Parathyroid adenoma (tissue), 2 donors: ENCODE measurements around the gene DLX3.

ENCODE experiments used
- H2AFZ ChIP-seq: fragments of 300-600 bp; sonication (generic); one replicate; pipeline ENCODE4 v1.7.0; 2017; ENCODE audit warnings: antibody characterized with exemption, mild to moderate bottlenecking
- H3K27ac ChIP-seq: fragments of 300-600 bp; sonication (generic); one replicate; pipeline ENCODE4 v1.7.0; 2017
- H3K27me3 ChIP-seq: fragments of 300-600 bp; sonication (generic); one replicate; pipeline ENCODE4 v1.7.0; 2017; ENCODE audit warnings: low read length; ENCODE audit not compliant: control insufficient read depth, insufficient read depth
- H3K36me3 ChIP-seq: fragments of 300-600 bp; sonication (generic); one replicate; pipeline ENCODE4 v1.7.0; 2017; ENCODE audit warnings: low read length; ENCODE audit not compliant: control insufficient read depth, insufficient read depth
- H3K4me1 ChIP-seq: fragments of 300-600 bp; sonication (generic); one replicate; pipeline ENCODE4 v1.7.0; 2017; ENCODE audit warnings: control low read depth
- H3K4me2 ChIP-seq: fragments of 300-600 bp; sonication (generic); one replicate; pipeline ENCODE4 v1.7.0; 2017; ENCODE audit warnings: low read length
- H3K4me3 ChIP-seq: fragments of 300-600 bp; sonication (generic); one replicate; pipeline ENCODE4 v1.7.0; 2017; ENCODE audit warnings: low read depth, low read length
- H3K79me2 ChIP-seq: fragments of 300-600 bp; sonication (generic); one replicate; pipeline ENCODE4 v1.7.0; 2017; ENCODE audit warnings: control low read depth
- H3K9ac ChIP-seq: fragments of 300-600 bp; sonication (generic); one replicate; pipeline ENCODE4 v1.7.0; 2017; ENCODE audit warnings: mild to moderate bottlenecking
- H3K9me3 ChIP-seq: fragments of 300-600 bp; sonication (generic); one replicate; pipeline ENCODE4 v1.7.0; 2017; ENCODE audit warnings: low read length; ENCODE audit not compliant: control insufficient read depth
- CTCF ChIP-seq: fragments of 300-600 bp; sonication (generic); IDR thresholded peaks from one replicate; pipeline ENCODE4 v1.7.0; 2017; ENCODE audit warnings: antibody characterized with exemption, mild to moderate bottlenecking
- donor health status: primary hyperparathyroidism.

The DLX3 gene

DNA sequence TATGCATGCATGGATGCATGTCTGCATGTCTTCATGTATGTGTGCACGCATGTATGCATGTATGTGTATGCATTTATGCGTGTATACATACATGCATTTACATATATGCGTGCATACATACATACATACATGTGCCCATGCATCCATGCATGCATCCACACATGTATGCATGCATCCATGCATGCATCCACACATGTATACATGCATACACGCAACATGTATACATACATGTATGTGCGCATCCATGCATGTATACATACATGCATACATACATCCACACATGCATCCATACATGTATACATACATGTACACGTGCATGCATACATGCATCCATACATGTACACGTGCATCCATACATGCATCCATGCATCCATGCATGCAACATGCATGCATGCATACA is 29.8 kb upstream of the DLX3 start:
- no peak overlapping the region for H3K4me2 ChIP-seq
- no peaks in the 10 kb centered on the region for H3K4me1 ChIP-seq
- H3K79me2 ChIP-seq, result peaks cover 2% of the 10 kb centered on the region
- H2AFZ ChIP-seq, result no peak overlapping the region
- no peaks in the 10 kb centered on the region for H3K27me3 ChIP-seq
- H3K36me3 ChIP-seq, result no peaks in the 10 kb centered on the region
- TF ChIP-seq CTCF, result no peak
- H3K9ac ChIP-seq, result no peak overlapping the region
- no peak overlapping the region for H3K27ac ChIP-seq
- no peaks in the 10 kb centered on the region for H3K9me3 ChIP-seq
- H3K4me3 ChIP-seq, result no peak overlapping the region

DNA sequence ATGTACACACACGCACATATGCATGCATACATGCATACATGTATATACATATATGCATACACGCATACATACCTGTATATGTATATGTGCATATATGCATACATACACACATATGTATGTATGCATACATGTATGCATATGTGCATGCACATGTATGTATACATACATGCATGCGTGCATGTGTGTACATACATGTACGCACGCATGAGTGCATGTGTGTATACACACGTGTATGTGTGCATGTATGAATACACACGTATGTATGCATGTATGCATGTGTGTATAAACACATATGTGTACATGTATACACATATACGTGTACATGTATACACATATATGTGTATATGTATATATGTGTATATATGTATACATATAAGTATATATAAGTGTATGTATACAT is 28.5 kb upstream of the DLX3 start:
- no peak for TF ChIP-seq CTCF
- H3K79me2 ChIP-seq, result peaks cover 2% of the 10 kb centered on the region
- H3K4me2 ChIP-seq, result no peak overlapping the region
- H2AFZ ChIP-seq, result no peak overlapping the region
- H3K36me3 ChIP-seq, result no peaks in the 10 kb centered on the region
- H3K4me3 ChIP-seq, result no peak overlapping the region
- H3K27me3 ChIP-seq, result no peaks in the 10 kb centered on the region
- H3K9ac ChIP-seq, result no peak overlapping the region
- H3K9me3 ChIP-seq, result no peaks in the 10 kb centered on the region
- H3K4me1 ChIP-seq, result no peaks in the 10 kb centered on the region
- H3K27ac ChIP-seq, result no peak overlapping the region

GRCh38 chr17:50022463-50023130 is 27.6 kb upstream of the DLX3 start:
- no peak for TF ChIP-seq CTCF
- H3K79me2 ChIP-seq, result peaks cover 2% of the 10 kb centered on the region
- no peaks in the 10 kb centered on the region for H3K4me1 ChIP-seq
- H3K9me3 ChIP-seq, result no peaks in the 10 kb centered on the region
- no peak overlapping the region for H3K27ac ChIP-seq
- no peak overlapping the region for H3K4me2 ChIP-seq
- no peak overlapping the region for H2AFZ ChIP-seq
- H3K9ac ChIP-seq, result no peak overlapping the region
- H3K36me3 ChIP-seq, result no peaks in the 10 kb centered on the region
- no peaks in the 10 kb centered on the region for H3K27me3 ChIP-seq
- H3K4me3 ChIP-seq, result no peak overlapping the region

DNA sequence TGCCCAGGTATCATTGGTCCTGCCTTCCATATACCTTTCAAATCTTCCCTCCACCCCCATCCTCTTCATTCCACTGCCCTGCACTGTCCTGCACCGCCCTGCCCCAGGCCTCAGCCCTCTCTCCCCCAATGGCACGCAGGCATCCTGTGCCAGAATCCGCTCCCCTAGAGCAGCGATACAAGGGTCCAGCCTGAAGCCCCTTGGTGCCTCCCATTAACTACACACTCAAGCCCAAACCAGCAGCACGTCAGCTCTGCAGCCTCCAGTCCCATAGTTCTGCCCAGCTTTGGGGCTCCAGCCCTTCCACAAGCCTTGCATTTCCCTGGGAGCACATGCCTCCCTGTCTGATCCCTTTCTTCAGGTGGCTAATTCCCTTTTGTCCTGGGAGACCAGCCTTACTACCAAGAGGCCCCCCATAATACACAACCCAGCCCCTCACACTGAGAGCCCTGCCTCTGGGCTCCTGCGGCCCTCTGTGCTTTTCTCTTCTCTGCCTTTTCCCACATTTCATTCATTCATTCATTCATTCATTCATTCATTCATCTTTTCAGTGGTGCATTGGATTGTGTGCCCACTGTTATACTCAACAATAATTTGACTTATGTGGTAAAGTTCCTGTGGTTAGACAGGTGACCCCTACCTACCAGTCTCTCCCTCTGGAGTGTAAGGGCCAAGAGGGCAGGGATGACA is 26.8 kb upstream of the DLX3 start:
- no peaks in the 10 kb centered on the region for H3K4me1 ChIP-seq
- H2AFZ ChIP-seq, result no peak overlapping the region
- H3K27me3 ChIP-seq, result no peaks in the 10 kb centered on the region
- TF ChIP-seq CTCF, result no peak
- H3K9me3 ChIP-seq, result no peaks in the 10 kb centered on the region
- no peak overlapping the region for H3K4me2 ChIP-seq
- no peak overlapping the region for H3K27ac ChIP-seq
- no peak overlapping the region for H3K4me3 ChIP-seq
- peaks cover 2% of the 10 kb centered on the region for H3K79me2 ChIP-seq
- no peak overlapping the region for H3K9ac ChIP-seq
- no peaks in the 10 kb centered on the region for H3K36me3 ChIP-seq
